Activated T-cell treated with anti-CD3 and anti-CD28 coated beads, Interleukin-2, amount 50 U/mL, for 72 hours (primary cell): Measurements from ENCODE around the gene APOL6. TPM values are rescaled to one million over a fixed set of nuclear protein-coding genes. Genes with fewer than 3 reads are reported as not detected.
A peak's percentile ranks its signal among the peaks of the same experiment; 100 is the strongest.

Source experiments
- ATAC-seq, 2 donors: fragments of 150-1000 bp; cut with Tn5 transposase; replicated peaks in 1 of 2; 2 replicates each; pipeline ENCODE4 v1.10.0; 2021; ENCODE audit warnings: moderate library complexity in 2 of 2, mild to moderate bottlenecking in 1 of 2
- DNase-seq, 2 donors: peaks; one replicate each; pipeline ENCODE4 v3.0.0; 2021 to 2022; ENCODE audit warnings: mixed read lengths in 1 of 2
- H3K27ac Mint-ChIP-seq: one replicate; pipeline ENCODE4 v1.8.0; 2022; ENCODE audit warnings: mild to moderate bottlenecking, moderate library complexity, mixed read lengths
- H3K27me3 Mint-ChIP-seq: one replicate; pipeline ENCODE4 v1.8.0; 2022; ENCODE audit warnings: low read depth, mixed read lengths
- H3K36me3 Mint-ChIP-seq, 2 donors: one replicate each; pipeline ENCODE4 v1.8.0; 2022; ENCODE audit warnings: mixed read lengths in 2 of 2, mild to moderate bottlenecking in 1 of 2; ENCODE audit not compliant: insufficient read depth in 2 of 2
- H3K4me1 Mint-ChIP-seq: one replicate; pipeline ENCODE4 v1.8.0; 2022; ENCODE audit warnings: low read depth, mixed read lengths
- H3K4me3 Mint-ChIP-seq, 2 donors: one replicate each; pipeline ENCODE4 v1.8.0; 2022; ENCODE audit warnings: mild to moderate bottlenecking in 2 of 2, mixed read lengths in 2 of 2, moderate library complexity in 2 of 2
- H3K9me3 Mint-ChIP-seq, 2 donors: one replicate each; pipeline ENCODE4 v1.8.0; 2022; ENCODE audit warnings: mixed read lengths in 2 of 2
- total RNA-seq, 2 donors: library from RNA; stranded (reverse); gene quantifications; one replicate each; pipeline ENCODE4 v1.2.3, GENCODE V29; 2022

APOL6 gene
- total RNA-seq, 2 donors from 2014 or later: 42.0 to 56.0 TPM

DNA sequence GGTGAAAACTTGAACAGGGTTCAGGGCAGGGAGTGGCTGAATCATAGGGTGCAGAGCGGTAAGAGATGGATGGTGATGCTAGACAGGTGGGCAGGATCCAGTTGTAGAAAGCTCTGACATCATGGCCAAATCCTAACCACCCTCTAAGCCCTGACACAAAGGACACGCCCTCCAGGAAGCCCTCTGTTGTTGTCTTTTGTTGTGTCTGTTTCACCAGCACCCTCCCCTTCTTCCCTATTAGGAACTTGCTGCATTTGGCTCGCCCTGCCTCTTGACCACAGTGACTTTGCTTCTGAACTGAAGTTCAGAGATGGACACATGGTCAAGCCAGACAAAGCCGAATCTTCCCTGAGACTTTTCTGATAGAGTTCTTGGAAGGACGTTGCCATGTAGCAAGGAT is 14.2 kb upstream of the APOL6 start:
- ATAC-seq (no peak), DNase-seq (no peak)
- Mint-ChIP-seq H3K9me3 (no peaks in the 10 kb centered on the region), H3K4me1 (peaks cover 44% of the 10 kb centered on the region), H3K36me3 (peaks cover 0 to 2% of the 10 kb centered on the region in 2 donors), H3K27me3 (peaks cover 5% of the 10 kb centered on the region), H3K27ac (no peak overlapping the region), H3K4me3 (no peak overlapping the region)

GRCh38 chr22:35634943-35635540 is 13.2 kb upstream of the APOL6 start:
- DNase-seq: no peak
- no peak overlapping the region for H3K27ac Mint-ChIP-seq
- peak overlapping the region in 1 of 2 donors; percentile 33 for H3K4me3 Mint-ChIP-seq
- H3K36me3 Mint-ChIP-seq: no peaks in the 10 kb centered on the region
- peaks cover 5% of the 10 kb centered on the region for H3K27me3 Mint-ChIP-seq
- H3K4me1 Mint-ChIP-seq: peaks cover 33% of the 10 kb centered on the region
- peak in 1 of 2 donors; percentile 53 for ATAC-seq
- H3K9me3 Mint-ChIP-seq: no peaks in the 10 kb centered on the region

DNA sequence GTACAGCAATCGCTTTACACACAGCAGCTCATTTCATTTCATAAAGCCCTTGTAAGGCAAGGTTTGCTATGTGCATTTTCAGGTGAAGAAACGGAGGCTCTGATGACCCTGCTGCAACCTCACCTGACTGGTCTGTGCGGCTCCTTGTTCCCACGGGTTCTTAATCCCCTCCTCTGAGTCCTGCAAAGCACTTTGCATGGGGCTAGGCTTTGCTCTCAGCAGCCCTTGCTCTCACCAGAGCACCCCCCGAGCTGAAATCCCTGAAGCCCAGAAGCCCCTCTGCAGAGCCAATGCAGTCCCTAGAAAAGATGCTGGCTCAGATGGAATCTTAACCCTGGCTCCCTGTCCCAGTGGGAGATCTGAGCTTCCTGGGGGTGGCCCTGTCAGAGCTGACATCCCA is 11.0 kb upstream of the APOL6 start:
- Mint-ChIP-seq H3K4me3 (no peak overlapping the region), H3K36me3 (no peaks in the 10 kb centered on the region), H3K9me3 (no peaks in the 10 kb centered on the region), H3K4me1 (peaks cover 26% of the 10 kb centered on the region), H3K27me3 (no peaks in the 10 kb centered on the region), H3K27ac (no peak overlapping the region)
- ATAC-seq (no peak), DNase-seq (no peak)

GRCh38 chr22:35638001-35638400 is 10.2 kb upstream of the APOL6 start:
- Mint-ChIP-seq H3K4me3 (no peak overlapping the region), H3K9me3 (no peaks in the 10 kb centered on the region), H3K27me3 (no peaks in the 10 kb centered on the region), H3K36me3 (no peaks in the 10 kb centered on the region), H3K4me1 (peaks cover 24% of the 10 kb centered on the region), H3K27ac (no peak overlapping the region)
- DNase-seq: no peak
- ATAC-seq: no peak

GRCh38 chr22:35638410-35638809 is 9.8 kb upstream of the APOL6 start:
- ATAC-seq: no peak
- no peaks in the 10 kb centered on the region for H3K9me3 Mint-ChIP-seq
- no peaks in the 10 kb centered on the region for H3K36me3 Mint-ChIP-seq
- H3K4me1 Mint-ChIP-seq: peaks cover 20% of the 10 kb centered on the region
- H3K27me3 Mint-ChIP-seq: no peaks in the 10 kb centered on the region
- no peak overlapping the region for H3K27ac Mint-ChIP-seq
- DNase-seq: no peak
- H3K4me3 Mint-ChIP-seq: no peak overlapping the region

DNA sequence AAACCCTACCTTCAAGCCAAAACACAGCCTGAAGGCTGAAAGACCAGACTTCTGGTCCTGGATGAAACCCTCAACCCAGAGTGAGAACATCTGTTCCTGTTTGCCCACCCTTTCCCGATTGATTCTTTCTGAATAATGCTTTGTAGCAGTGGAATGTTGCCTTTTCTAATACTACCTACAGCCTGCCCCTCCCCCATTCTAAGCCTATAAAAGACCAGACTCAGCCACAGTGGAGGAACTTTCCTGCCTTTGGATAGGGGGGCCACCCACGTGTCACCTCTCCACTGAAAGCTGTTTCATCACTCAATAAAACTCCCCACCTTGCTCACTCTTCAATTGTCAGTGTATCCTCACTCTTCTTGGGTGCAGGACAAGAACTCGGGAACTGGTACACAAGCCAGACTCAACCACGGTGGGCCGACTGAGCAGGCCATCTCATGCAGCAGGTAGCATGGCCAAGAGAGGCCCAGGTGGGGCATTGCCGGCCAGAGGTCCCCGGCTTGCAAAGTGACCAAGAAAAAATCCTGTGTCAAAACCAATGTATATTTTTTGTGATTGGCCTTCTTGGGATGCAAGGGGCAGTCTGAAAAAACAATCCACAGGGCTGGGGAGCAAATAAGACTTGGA is 6.6 kb upstream of the APOL6 start:
- Mint-ChIP-seq H3K36me3 (no peaks in the 10 kb centered on the region), H3K27me3 (no peaks in the 10 kb centered on the region), H3K9me3 (no peaks in the 10 kb centered on the region), H3K4me1 (peaks cover under 1% of the 10 kb centered on the region), H3K4me3 (no peak overlapping the region), H3K27ac (no peak overlapping the region)
- DNase-seq (no peak), ATAC-seq (no peak)

GRCh38 chr22:35642305-35642741 is 5.9 kb upstream of the APOL6 start:
- no peaks in the 10 kb centered on the region for H3K27me3 Mint-ChIP-seq
- DNase-seq: no peak
- H3K4me3 Mint-ChIP-seq: no peak overlapping the region
- no peak overlapping the region for H3K27ac Mint-ChIP-seq
- peaks cover 8% of the 10 kb centered on the region for H3K4me1 Mint-ChIP-seq
- H3K9me3 Mint-ChIP-seq: no peaks in the 10 kb centered on the region
- no peaks in the 10 kb centered on the region for H3K36me3 Mint-ChIP-seq
- no peak for ATAC-seq

GRCh38 chr22:35643991-35644390 is 4.3 kb upstream of the APOL6 start:
- Mint-ChIP-seq H3K4me3 (no peak overlapping the region), H3K36me3 (peaks cover 5 to 6% of the 10 kb centered on the region in 2 donors), H3K4me1 (peaks cover 22% of the 10 kb centered on the region), H3K27me3 (no peaks in the 10 kb centered on the region), H3K27ac (no peak overlapping the region), H3K9me3 (no peaks in the 10 kb centered on the region)
- ATAC-seq (no peak), DNase-seq (no peak)

DNA sequence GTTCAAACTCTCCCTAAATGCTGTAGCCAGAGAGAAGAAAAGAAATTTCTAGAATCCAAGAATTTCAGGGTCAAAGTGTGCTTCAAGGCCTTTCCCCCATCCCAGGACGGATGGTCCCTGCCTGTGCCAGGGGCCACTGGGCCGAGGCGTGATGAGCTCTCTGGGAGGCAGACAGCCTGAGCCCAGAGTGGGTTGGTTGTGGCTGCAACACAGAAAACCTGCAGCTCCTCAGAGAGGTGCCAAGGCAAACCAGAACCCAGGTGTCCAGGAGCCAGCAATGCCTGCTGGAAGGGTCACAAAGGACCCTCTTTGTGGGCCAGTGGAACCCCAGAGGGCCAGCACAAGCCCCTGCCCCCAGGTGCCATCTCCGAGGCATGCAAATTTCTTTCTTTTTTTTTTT is 2.6 kb upstream of the APOL6 start:
- peaks cover 37% of the 10 kb centered on the region for H3K4me1 Mint-ChIP-seq
- H3K4me3 Mint-ChIP-seq: no peak overlapping the region
- peaks cover 12 to 18% of the 10 kb centered on the region in 2 donors for H3K36me3 Mint-ChIP-seq
- DNase-seq (no peak), ATAC-seq (no peak)
- no peaks in the 10 kb centered on the region for H3K9me3 Mint-ChIP-seq
- no peaks in the 10 kb centered on the region for H3K27me3 Mint-ChIP-seq
- no peak overlapping the region for H3K27ac Mint-ChIP-seq

GRCh38 chr22:35649026-35649553 is 844 bp downstream of the APOL6 start:
- peak in 1 of 2 donors; percentile 5 for ATAC-seq
- Mint-ChIP-seq H3K27ac (peak overlapping the region; percentile 100), H3K36me3 (peaks cover 18 to 40% of the 10 kb centered on the region in 2 donors), H3K4me1 (peaks cover 53% of the 10 kb centered on the region), H3K9me3 (peaks cover 0 to 2% of the 10 kb centered on the region in 2 donors), H3K4me3 (peak overlapping the region; percentile 97 to 99), H3K27me3 (no peaks in the 10 kb centered on the region)
- DNase-seq: no peak

DNA sequence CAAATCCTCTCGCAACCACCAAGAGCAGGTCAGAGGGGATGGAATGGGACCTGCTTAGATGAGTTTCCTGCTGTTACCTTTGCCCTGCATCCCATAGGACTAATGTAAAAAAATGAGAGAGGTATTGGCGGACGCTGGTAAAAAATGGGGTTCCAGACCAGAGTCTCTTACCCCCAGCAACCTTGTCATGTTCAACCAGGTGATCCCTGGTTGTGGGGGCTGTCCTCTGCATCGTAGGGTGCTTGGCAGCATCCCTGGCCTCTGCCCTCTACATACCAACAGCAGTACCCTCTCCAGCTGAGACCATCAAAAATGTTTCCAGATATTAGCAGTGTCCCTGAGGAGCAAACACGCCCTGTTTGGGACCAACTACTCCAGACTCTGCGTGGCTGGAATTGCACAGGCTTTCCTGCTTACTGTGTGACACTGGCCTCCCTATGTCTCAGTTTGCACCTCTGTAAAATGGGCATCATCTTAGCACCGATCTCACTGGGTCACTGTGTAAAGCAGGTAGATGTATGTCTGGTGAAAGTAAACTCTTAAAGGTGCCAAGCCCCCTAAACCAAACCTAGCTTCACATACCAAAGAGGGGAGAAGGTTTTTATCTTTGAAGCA is 1.5 kb downstream of the APOL6 start:
- no peak for DNase-seq
- ATAC-seq: no peak
- H3K27ac Mint-ChIP-seq: peak overlapping the region; percentile 100

GRCh38 chr22:35651085-35651484 is 2.8 kb downstream of the APOL6 start:
- H3K4me1 Mint-ChIP-seq: peaks cover 55% of the 10 kb centered on the region
- H3K27ac Mint-ChIP-seq: no peak overlapping the region
- H3K36me3 Mint-ChIP-seq: peaks cover 18 to 50% of the 10 kb centered on the region in 2 donors
- peak overlapping the region in 1 of 2 donors; percentile 55 for H3K4me3 Mint-ChIP-seq
- no peaks in the 10 kb centered on the region for H3K27me3 Mint-ChIP-seq
- peaks cover 0 to 2% of the 10 kb centered on the region in 2 donors for H3K9me3 Mint-ChIP-seq
- ATAC-seq (no peak), DNase-seq (no peak)

More for the DNA sequence above, 1.5 kb downstream of the APOL6 start:
- H3K4me1 Mint-ChIP-seq: peaks cover 55% of the 10 kb centered on the region
- H3K4me3 Mint-ChIP-seq: peak overlapping the region; percentile 97 to 99
- peaks cover 0 to 2% of the 10 kb centered on the region in 2 donors for H3K9me3 Mint-ChIP-seq
- no peaks in the 10 kb centered on the region for H3K27me3 Mint-ChIP-seq
- H3K36me3 Mint-ChIP-seq: peaks cover 18 to 41% of the 10 kb centered on the region in 2 donors

- Mint-ChIP-seq H3K27me3 (no peaks in the 10 kb centered on the region), H3K27ac (peak overlapping the region; percentile 60), H3K4me1 (peaks cover 54% of the 10 kb centered on the region), H3K4me3 (peak overlapping the region in 1 of 2 donors; percentile 17), H3K36me3 (peaks cover 28 to 72% of the 10 kb centered on the region in 2 donors), H3K9me3 (peaks cover 4 to 7% of the 10 kb centered on the region in 2 donors)
- ATAC-seq (no peak), DNase-seq (no peak)
Measured at GRCh38 chr22:35653824-35654223, 5.6 kb downstream of the APOL6 start.
